ENCODE results near the gene NPAS1.
A peak's percentile ranks its signal among the peaks of the same experiment; 100 is the strongest.
"Not testable (repeated sequence)": the region's sequence is repeated elsewhere in the genome, so short reads cannot be mapped to it uniquely, and the experiment has no call there.

Gene NPAS1

DNA sequence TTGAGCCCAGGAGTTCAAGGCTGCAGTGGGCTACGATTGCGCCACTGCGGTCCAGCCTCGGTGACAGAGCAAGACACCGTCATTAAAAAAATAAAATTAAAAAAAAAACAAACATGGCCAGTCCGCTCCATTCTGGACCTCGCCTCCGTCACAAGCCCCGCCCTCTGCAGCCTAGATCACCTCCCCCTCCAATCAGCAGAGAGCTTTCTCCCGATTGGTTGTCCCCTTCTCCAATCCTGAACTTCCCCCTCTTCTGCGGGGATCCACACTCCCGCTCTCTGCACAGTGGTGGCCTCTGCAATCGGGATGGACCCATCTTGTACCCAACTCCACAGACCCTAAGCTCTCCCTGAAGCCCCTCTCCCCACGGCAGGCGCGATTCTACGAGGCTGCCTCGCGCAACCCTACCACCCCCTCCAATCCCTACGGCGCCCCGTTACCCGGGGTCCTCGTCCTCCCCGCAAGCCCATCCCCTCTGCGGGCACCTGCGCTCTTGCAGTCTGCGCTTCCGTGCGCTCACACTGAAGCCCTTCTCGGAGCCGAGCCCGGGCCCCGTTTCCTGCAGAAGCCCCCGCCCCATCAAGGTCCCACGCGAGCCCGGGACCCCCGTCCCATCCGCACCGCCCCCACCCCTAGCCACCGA lies 28.2 kb downstream of the NPAS1 start:
- DNase-seq = peak; percentile 15

DNA sequence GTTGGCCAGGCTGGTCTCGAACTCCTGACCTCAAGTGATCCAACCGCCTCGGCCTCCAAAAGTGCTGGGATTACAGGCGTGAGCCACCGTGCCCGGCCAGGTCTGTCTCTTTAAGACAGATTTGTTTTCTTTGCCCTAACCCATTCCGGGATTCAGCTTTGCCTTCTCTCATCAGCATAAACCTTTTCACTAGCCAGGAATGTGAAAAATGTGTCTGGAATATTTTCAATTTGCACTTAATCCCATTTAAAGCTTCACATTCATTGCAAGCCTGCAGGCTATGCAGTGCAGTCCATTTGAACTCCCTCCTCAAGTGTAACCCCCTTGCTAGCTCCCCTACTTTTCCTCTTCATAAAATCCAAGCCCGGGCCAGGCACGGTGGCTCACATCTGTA lies 29.7 kb downstream of the NPAS1 start:
- no peak for DNase-seq

DNA sequence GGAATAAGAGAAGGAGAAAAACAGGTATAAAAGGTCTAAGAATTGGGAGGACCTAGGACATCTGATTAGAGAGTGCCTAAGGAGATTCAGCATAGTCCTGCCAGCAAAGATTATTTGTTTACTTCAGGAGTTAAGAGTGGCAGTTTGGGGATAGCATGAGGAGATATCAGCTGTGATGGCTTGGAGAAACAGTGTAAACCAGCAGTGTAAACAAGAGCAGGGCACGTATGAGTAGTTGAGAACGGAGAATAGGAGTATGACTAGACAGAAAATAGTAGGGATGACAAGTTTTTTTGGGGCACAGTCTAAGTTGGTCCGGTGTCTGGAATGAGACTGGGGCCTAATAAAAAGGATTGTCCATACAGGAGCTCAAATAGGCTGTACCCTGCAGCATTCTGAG lies 30.9 kb downstream of the NPAS1 start:
- not testable (repeated sequence) for DNase-seq

DNA sequence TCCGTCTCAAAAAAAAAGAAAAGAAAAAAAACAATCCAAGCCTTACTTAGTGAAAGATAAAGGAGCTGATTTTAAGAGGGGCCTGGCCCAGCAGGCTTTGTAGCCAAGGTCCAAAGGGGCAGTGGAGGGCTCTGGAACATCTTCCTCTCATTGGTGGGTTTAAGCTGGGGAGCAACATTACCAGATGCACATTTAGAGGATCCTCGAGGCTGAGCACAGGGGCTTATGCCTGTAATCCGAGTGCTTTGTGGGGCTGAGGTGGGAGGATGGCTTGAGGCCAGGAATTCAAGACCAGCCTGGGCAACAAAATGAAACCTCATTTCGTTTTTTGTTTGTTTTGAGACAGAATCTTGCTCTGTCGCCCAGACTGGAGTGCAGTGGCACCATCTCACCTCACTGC lies 36.8 kb downstream of the NPAS1 start:
- no peak for DNase-seq

- no peak for DNase-seq
Observed at GRCh38 chr19:47057328-47057727, 37.7 kb downstream of the NPAS1 start.

DNA sequence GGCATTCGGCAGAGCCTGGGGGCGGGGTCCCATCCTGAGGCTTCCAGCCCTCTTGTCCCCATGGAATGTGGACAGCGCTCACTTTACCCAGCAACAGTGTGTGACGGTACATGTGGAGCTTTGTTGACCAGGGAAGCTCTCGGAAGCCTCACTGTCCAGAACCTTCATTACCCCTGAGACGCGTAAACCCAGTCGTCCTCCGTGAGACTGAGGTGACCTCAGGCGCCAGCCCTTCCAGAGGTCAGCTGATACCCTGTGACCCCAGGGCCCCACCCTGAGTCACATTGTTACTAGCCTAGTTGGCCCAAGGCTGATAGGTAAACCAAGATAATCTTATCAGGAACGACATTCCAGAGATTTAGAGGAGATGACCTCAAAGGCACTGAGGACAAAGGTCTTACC lies 39.0 kb downstream of the NPAS1 start:
- no peak for DNase-seq

- no peak for DNase-seq
Observed at GRCh38 chr19:47063874-47064273, 44.2 kb downstream of the NPAS1 start.

DNA sequence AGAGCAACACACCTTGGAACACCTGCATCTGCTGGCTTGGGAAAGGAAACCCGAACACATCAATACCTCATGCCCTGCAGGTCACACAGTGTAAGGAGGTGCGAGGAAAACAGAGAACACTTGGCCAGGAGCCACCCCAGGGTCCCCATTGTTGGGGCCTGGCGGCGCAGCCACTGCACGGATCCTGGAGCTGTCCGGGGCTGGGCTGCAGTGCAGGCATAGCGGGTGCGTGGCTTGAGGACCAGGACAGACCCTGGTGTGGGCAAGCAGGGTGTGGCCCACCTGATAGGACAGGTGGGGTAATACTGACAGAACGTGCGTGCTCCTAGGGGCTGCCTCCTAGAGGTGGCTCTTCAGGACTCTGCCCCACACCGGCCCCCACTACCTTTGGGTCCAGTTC lies 45.6 kb downstream of the NPAS1 start:
- no peak for DNase-seq

DNA sequence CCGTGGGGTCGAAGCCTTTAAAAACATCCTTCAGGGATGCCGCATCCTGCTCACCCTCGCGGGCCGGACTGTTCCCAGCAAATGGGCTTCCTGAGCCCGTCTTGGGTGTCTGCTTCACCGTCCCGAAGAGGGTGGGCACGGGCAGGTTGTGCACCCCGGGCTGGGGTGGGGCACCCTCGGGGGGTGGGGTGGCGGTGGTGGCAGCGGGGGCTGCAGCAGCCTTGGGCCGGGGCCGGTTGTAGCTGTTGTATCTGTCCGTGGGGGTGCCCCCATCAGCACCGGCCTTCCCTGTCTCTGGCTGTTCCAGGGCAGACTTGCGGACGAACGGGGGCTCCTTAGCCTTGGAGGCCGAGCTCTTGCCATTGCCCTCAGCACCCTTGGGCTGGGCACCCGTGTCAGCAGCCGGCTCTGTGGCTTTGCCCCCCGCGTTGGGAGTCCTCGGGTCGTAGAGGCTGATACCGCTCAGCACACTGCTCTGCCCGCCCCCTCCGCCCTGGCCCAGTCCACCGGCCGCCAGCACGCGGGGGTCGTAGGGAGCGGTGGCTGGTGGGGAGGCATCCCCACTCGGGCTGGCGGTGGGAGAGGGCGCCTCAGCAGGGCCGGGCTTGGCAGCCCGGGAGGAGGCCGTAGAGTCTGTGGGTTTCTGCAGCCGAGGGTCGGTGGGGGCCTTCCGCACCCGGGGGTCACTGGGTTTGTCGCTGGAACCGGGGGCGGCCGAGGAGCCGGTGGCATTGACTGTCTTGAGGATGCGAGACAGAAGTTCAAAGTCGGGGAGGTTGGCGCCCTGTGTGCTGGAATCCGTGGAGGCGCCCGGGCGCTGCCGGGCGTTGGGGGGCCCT lies 47.0 kb downstream of the NPAS1 start:
- no peak for DNase-seq

GRCh38 chr19:47067215-47067847 lies 47.7 kb downstream of the NPAS1 start:
- no peak for DNase-seq

- no peak for DNase-seq
Observed at GRCh38 chr19:47068246-47068645, 48.6 kb downstream of the NPAS1 start.

GRCh38 chr19:47068876-47069406 lies 49.3 kb downstream of the NPAS1 start:
- no peak for DNase-seq

GRCh38 chr19:47069795-47070194 lies 50.2 kb downstream of the NPAS1 start:
- no peak for DNase-seq

GRCh38 chr19:47070756-47071155 lies 51.1 kb downstream of the NPAS1 start:
- DNase-seq = no peak

- DNase-seq = no peak
Observed at GRCh38 chr19:47071731-47072130, 52.1 kb downstream of the NPAS1 start.

- no peak for DNase-seq
Observed at GRCh38 chr19:47072323-47072722, 52.7 kb downstream of the NPAS1 start.

DNA sequence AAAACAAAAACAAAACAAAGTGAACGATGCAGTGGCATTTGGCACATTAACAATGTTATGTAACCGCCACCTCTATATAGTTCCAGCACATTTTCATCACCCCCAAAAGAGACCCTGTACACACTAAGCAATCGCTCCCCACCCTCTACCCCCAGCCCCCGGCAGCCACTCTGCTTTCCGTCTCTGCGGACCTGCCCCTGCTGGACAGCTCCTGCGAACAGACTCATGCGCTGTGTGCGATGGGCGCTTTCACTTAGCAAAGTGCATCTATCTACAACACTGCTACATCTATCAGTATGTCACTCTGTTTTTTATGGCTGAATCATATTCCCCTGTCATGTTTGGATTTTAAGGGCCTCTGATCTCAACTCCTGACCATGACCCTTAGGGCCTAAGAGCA lies 53.9 kb downstream of the NPAS1 start:
- DNase-seq = no peak

- DNase-seq = no peak
Observed at GRCh38 chr19:47074621-47075020, 55.0 kb downstream of the NPAS1 start.

DNA sequence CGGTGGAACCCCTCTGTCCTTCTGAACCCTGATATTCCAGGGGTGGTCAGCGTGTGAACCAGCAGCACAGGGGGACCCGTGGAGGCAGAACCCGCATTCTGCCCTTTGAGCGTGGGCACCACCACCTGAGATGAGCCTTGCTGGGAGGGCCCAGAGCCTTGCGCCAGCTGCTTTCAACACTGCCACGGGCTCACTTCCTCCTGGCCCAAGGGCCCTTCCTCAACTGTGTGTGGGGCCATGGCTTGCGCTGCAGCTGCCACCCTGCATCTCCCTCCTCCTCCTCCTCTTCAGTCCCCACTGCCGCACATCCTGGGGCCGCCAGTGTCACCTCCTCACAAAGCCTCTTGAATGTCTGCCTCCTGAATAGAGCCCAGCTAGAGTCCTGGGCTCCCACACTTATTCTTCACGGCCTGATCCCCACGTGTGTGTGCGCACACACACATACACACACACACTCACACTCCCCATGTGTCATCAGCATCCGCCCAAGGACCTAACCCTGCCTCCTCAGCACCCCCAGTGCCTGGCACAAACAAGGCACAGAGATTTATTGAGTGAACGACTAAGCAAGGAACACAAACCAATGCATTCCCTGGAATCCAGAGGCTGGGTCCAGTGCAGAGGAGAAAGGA lies 55.7 kb downstream of the NPAS1 start:
- DNase-seq = no peak

DNA sequence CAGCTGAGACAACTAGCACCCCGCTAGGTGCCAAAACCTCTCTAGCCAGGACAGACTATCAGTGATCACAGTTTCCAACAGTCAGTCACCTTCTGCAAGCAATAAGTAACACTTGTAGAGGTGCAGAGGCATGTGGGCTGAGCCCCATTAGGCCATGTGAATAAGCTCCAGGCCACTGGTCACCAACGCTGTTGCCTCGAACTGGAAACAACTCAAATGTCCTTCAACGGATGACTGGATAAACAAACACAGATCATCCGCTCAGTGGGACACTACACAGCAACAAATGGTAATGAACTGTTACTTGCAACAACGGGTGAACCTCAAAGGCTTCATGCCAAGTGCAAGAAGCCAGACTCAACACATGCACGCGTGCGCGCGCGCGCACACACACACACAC lies 56.3 kb downstream of the NPAS1 start:
- DNase-seq = no peak

GRCh38 chr19:47078351-47078750 lies 58.7 kb downstream of the NPAS1 start:
- DNase-seq = not testable (repeated sequence)

DNA sequence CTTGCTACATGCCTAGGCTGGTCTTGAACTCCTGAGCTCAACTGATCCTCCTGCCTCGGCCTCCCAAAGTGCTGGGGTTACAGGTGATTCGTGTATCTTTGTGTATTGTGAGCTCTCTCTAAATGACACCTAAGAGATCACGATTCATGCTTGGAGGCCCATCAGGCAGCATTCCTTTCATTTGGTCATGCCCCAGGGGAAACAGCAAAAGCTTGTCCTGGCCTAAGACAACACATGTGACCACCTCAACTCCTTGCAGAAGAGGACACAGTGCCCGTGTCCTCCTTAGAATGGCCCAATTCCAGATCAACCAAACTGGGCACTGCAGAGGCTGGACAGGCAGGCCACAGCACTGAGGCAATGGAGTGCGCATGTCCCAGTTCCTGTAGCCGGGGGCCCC lies 61.5 kb downstream of the NPAS1 start:
- DNase-seq = no peak

DNA sequence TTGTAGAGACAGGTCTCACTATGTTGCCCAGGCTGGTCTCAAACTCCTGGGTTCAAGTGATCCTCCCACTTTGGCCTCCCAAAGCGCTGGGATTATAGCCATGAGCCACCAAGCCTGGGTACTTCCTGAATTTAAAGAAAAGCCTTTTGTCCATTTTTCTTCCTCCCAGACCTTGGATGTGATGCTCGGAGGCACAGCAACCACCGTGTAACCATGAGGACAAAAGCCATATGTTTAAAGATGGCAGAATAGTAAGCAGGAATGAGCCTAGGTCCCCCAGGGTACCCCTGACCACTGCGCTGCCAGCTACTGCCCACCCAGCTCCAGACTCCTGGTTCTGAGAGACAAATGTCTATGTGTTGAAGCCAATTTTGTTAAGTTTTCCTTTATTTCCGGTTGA lies 62.9 kb downstream of the NPAS1 start:
- DNase-seq = no peak
